Esophagus muscularis mucosa (tissue), 4 donors: ENCODE measurements around the gene SPDYC.

ENCODE experiments used
- EP300 ChIP-seq: sonication (generic); formaldehyde crosslinking; IDR thresholded peaks from one replicate; pipeline ENCODE4 v1.6.1; 2017; ENCODE audit warnings: antibody characterized with exemption
- POLR2A ChIP-seq: fragments of 450-650 bp; IDR thresholded peaks from one replicate; pipeline ENCODE4 v1.6.1; 2017; ENCODE audit warnings: antibody characterized with exemption, moderate library complexity, mild to moderate bottlenecking, low read depth
- POLR2AphosphoS5 ChIP-seq, 2 donors: sonication (generic); formaldehyde crosslinking; IDR thresholded peaks; one replicate each; pipeline ENCODE4 v1.6.1; 2017; ENCODE audit warnings: antibody characterized with exemption in 2 of 2
- TF ChIP-seq, protein P1 (sequence below), 3 experiments: fragments of 200-600 bp in 2 of 3; fragments of 450-650 bp in 1 of 3; sonication (generic) in 2 of 3; IDR thresholded peaks; one replicate each; pipeline ENCODE4 v1.5.1; 2017 to 2019; ENCODE audit warnings: antibody characterized with exemption in 3 of 3, mild to moderate bottlenecking in 2 of 3, moderate library complexity in 1 of 3

DNA sequence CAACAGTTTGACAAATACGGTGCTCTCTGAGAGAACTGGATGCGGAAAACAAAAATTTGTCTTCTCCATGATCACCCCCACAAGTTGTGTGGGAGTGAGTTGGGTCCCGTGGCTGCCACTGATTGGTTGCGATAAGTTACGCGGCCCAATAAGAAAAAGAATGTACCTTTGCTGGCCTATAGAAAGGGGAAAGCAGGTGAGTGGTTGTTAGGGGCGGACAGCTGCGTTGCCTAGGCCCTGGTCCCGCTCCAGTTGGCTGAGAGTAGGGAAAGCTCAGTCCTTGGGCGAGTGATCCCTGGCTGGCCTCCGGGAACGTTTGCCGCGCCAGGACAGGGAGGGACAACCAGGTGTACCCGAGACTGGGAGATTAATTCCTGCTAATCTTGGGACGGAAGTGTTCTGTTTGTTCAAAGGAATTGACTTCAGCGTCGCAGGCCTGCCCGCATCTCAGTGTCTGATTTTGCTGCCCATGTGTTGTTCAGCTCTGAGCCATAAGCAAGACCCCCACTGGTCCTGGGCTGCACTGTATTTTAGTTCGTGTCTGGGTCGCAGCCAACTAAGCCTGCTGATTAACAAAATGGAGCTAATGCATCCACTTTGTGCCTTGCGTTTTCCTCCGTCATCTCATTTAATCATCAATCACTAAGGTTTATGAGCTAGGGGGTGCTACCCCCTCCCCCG is 34.9 kb upstream of the SPDYC start:
- TF ChIP-seq POLR2A: no peak
- no peak for TF ChIP-seq EP300
- peak in 1 of 2 donors; percentile 77 for TF ChIP-seq POLR2AphosphoS5 (IDR thresholded peaks at IDR 0.05)
- TF ChIP-seq, protein P1, sequence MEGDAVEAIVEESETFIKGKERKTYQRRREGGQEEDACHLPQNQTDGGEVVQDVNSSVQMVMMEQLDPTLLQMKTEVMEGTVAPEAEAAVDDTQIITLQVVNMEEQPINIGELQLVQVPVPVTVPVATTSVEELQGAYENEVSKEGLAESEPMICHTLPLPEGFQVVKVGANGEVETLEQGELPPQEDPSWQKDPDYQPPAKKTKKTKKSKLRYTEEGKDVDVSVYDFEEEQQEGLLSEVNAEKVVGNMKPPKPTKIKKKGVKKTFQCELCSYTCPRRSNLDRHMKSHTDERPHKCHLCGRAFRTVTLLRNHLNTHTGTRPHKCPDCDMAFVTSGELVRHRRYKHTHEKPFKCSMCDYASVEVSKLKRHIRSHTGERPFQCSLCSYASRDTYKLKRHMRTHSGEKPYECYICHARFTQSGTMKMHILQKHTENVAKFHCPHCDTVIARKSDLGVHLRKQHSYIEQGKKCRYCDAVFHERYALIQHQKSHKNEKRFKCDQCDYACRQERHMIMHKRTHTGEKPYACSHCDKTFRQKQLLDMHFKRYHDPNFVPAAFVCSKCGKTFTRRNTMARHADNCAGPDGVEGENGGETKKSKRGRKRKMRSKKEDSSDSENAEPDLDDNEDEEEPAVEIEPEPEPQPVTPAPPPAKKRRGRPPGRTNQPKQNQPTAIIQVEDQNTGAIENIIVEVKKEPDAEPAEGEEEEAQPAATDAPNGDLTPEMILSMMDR (IDR thresholded peaks at IDR 0.05): no peak
